ENCODE data around the gene DHX36.
A peak's percentile ranks its signal among the peaks of the same experiment; 100 is the strongest.

The DHX36 gene

GRCh38 chr3:154324919-154325318 is 632 bp upstream of the DHX36 start:
- peak overlapping the region; percentile 97; the same call in 1 of the 2 replicates for H3K9ac ChIP-seq (ENCODE audit: low read depth, low read length)
- peaks cover 19% of the 10 kb centered on the region; the same call in 1 of the 2 replicates for H3K4me1 ChIP-seq (ENCODE audit: insufficient read depth, low read length)
- no peaks in the 10 kb centered on the region for H3K27me3 ChIP-seq (ENCODE audit: insufficient read depth, low read length)
- H3K9me3 ChIP-seq (ENCODE audit: insufficient read depth, low read depth, low read length), result no peaks in the 10 kb centered on the region
- H3K4me3 ChIP-seq (ENCODE audit: low read length), result peak overlapping the region; percentile 93
- H3K36me3 ChIP-seq (ENCODE audit: insufficient read depth, low read depth, low read length), result peaks cover 6% of the 10 kb centered on the region; the same call in 1 of the 2 replicates
- H3K27ac ChIP-seq (ENCODE audit: low read length), result no peak overlapping the region

DNA sequence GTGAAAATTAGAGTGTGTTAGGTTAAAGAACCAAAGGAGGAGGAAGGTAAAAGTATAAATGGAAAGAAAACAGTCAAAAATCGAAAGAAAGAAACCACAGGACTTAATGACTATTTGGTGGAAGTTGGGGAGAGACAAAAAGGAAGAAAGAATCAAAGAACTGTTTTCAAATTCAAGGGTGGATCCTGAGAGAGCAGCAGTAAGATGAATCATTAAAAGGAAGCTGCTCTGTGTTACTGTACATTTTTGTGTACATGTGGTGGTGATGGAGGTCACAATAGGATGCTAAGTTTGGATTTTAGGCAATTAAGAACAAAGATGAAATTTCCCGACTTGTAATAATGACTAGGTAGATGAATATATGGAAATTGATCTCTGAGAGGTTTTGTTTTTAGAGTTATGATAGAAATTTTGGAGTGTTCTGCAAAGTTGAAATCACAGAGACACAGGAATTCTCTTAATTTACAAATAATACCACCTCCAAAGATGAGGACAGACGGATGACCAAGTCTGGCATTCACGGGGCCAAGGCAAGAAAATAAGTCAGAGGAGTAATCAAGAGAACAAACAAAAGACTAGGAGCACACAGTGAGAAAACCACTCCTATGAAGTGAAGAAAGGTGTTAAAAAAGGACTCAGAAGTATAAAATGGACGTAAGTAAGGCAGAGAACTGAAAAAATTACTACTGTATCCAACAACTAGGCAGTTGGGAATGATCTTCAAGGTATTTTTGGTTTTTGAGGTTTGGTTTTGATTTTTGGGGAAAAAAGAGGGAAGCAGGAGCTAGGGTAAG is 7.1 kb downstream of the DHX36 start:
- Histone ChIP-seq H3K27me3 (ENCODE audit: insufficient read depth, low read length) (no peaks in the 10 kb centered on the region), H3K36me3 (ENCODE audit: insufficient read depth, low read depth, low read length) (peaks cover 43% of the 10 kb centered on the region), H3K9me3 (ENCODE audit: insufficient read depth, low read depth, low read length) (no peaks in the 10 kb centered on the region), H3K4me1 (ENCODE audit: insufficient read depth, low read length) (peaks cover 30% of the 10 kb centered on the region; the same call in 1 of the 2 replicates), H3K27ac (ENCODE audit: low read length) (no peak overlapping the region), H3K9ac (ENCODE audit: low read depth, low read length) (no peak overlapping the region), H3K4me3 (ENCODE audit: low read length) (no peak overlapping the region)

- H3K9me3 ChIP-seq (ENCODE audit: insufficient read depth, low read depth, low read length), result no peaks in the 10 kb centered on the region
- peaks cover 11% of the 10 kb centered on the region; the same call in 1 of the 2 replicates for H3K4me1 ChIP-seq (ENCODE audit: insufficient read depth, low read length)
- no peak overlapping the region for H3K4me3 ChIP-seq (ENCODE audit: low read length)
- no peak overlapping the region for H3K27ac ChIP-seq (ENCODE audit: low read length)
- H3K9ac ChIP-seq (ENCODE audit: low read depth, low read length), result no peak overlapping the region
- H3K27me3 ChIP-seq (ENCODE audit: insufficient read depth, low read length), result no peaks in the 10 kb centered on the region
- H3K36me3 ChIP-seq (ENCODE audit: insufficient read depth, low read depth, low read length), result peaks cover 69% of the 10 kb centered on the region
Measured at GRCh38 chr3:154314152-154314551, 10.1 kb downstream of the DHX36 start.

DNA sequence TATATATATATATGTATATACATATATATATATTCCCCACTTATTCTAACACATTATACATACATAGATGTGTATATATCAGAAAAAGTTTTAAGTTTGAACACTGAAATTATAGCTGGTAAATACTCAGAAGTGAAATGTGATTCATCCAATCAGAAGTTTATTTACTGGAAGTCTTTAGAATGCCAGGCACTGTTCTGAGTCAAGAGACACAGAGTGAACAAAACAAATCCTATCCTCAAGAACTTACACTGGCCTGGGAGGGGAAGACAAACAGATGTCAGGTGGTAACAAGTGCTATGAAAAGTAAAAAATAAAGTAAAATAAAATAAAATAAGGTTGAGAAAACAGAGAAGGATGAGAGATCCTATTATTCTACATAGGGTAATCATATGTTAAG is 13.4 kb downstream of the DHX36 start:
- no peak overlapping the region for H3K4me3 ChIP-seq (ENCODE audit: low read length)
- H3K27ac ChIP-seq (ENCODE audit: low read length), result no peak overlapping the region
- H3K4me1 ChIP-seq (ENCODE audit: insufficient read depth, low read length), result no peaks in the 10 kb centered on the region
- H3K9me3 ChIP-seq (ENCODE audit: insufficient read depth, low read depth, low read length), result no peaks in the 10 kb centered on the region
- H3K27me3 ChIP-seq (ENCODE audit: insufficient read depth, low read length), result no peaks in the 10 kb centered on the region
- peaks cover 94% of the 10 kb centered on the region for H3K36me3 ChIP-seq (ENCODE audit: insufficient read depth, low read depth, low read length)
- H3K9ac ChIP-seq (ENCODE audit: low read depth, low read length), result no peak overlapping the region

DNA sequence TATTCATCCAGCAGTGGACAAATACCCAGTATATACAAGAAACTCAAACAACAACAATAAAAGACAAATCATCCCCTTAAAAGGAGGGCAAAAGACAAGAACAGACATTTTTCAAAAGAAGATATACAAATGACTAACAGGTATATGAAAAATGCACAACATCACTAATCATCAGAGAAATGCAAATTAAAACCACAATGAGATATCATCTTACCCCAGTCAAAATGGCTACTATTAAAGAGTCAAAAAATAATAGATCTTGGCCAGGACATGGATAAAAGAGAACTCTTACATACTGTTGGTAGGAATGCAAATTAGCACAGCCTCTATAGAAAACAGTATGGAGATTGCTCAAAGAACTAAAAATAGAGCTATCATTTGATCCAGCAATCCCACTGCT is 16.9 kb downstream of the DHX36 start:
- peaks cover 97% of the 10 kb centered on the region for H3K36me3 ChIP-seq (ENCODE audit: insufficient read depth, low read depth, low read length)
- H3K9me3 ChIP-seq (ENCODE audit: insufficient read depth, low read depth, low read length), result no peaks in the 10 kb centered on the region
- no peaks in the 10 kb centered on the region for H3K27me3 ChIP-seq (ENCODE audit: insufficient read depth, low read length)

DNA sequence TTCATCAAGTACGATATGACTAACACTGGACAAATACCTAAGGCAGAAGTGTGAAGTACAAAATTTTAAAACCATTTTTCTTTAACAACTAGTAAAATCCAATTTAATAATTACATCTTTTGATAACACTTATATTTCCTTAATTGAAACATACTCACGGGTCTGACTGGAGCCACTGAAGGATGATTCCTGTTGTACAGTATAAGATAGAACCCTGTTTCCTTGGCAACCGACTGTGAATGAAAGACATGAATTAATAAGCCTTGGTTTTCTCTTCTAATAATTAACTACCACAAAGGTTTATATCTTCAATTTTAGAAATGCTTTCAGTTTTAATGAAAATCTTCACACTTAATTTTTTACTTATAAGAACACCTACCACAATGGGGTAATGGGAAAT is 19.4 kb downstream of the DHX36 start:
- peaks cover 100% of the 10 kb centered on the region for H3K36me3 ChIP-seq (ENCODE audit: insufficient read depth, low read depth, low read length)
- H3K9ac ChIP-seq (ENCODE audit: low read depth, low read length), result no peak overlapping the region
- no peak overlapping the region for H3K4me3 ChIP-seq (ENCODE audit: low read length)
- H3K4me1 ChIP-seq (ENCODE audit: insufficient read depth, low read length), result no peaks in the 10 kb centered on the region
- no peak overlapping the region for H3K27ac ChIP-seq (ENCODE audit: low read length)
- H3K9me3 ChIP-seq (ENCODE audit: insufficient read depth, low read depth, low read length), result no peaks in the 10 kb centered on the region
- no peaks in the 10 kb centered on the region for H3K27me3 ChIP-seq (ENCODE audit: insufficient read depth, low read length)

More for the DNA sequence above, 16.9 kb downstream of the DHX36 start:
- no peaks in the 10 kb centered on the region for H3K4me1 ChIP-seq (ENCODE audit: insufficient read depth, low read length)
- H3K4me3 ChIP-seq (ENCODE audit: low read length), result no peak overlapping the region
- H3K9ac ChIP-seq (ENCODE audit: low read depth, low read length), result no peak overlapping the region
- H3K27ac ChIP-seq (ENCODE audit: low read length), result no peak overlapping the region

DNA sequence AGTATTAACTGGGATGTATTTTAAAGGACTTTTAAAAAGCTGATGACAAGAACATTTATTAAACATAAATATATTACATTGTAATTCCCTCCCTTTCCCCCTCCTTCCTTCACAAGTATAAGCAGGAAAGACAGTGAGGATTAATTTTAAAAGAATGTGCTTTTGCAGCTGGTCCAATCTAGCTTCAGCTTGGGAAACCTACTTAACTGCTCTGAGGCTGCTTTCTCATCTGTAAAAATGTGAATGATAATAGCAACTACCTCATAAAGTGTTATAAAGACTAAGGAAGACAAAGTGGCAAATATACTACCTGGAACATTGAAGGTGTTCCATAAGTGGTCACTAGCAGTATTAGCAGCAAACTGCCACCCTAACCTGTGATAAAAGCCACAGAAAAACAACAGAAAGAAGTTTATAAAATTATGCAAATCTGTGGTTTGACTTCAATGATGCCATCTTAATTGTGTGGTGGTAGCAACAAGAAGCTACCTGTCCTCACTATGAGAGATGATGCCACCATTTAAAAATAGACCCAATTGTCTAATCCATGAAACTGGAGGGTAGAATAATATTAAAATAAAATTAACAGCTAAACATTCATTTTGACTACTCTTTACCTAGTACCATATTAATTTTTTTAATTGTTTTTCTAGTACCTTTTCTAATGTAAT is 20.0 kb downstream of the DHX36 start:
- Histone ChIP-seq H3K9me3 (ENCODE audit: insufficient read depth, low read depth, low read length) (no peaks in the 10 kb centered on the region), H3K27ac (ENCODE audit: low read length) (no peak overlapping the region), H3K27me3 (ENCODE audit: insufficient read depth, low read length) (no peaks in the 10 kb centered on the region), H3K4me3 (ENCODE audit: low read length) (no peak overlapping the region), H3K36me3 (ENCODE audit: insufficient read depth, low read depth, low read length) (peaks cover 100% of the 10 kb centered on the region), H3K9ac (ENCODE audit: low read depth, low read length) (no peak overlapping the region), H3K4me1 (ENCODE audit: insufficient read depth, low read length) (no peaks in the 10 kb centered on the region)

GRCh38 chr3:154301561-154301960 is 22.7 kb downstream of the DHX36 start:
- H3K9me3 ChIP-seq (ENCODE audit: insufficient read depth, low read depth, low read length), result no peaks in the 10 kb centered on the region
- no peaks in the 10 kb centered on the region for H3K4me1 ChIP-seq (ENCODE audit: insufficient read depth, low read length)
- H3K36me3 ChIP-seq (ENCODE audit: insufficient read depth, low read depth, low read length), result peaks cover 97% of the 10 kb centered on the region
- H3K27me3 ChIP-seq (ENCODE audit: insufficient read depth, low read length), result no peaks in the 10 kb centered on the region
- no peak overlapping the region for H3K9ac ChIP-seq (ENCODE audit: low read depth, low read length)
- no peak overlapping the region for H3K27ac ChIP-seq (ENCODE audit: low read length)
- no peak overlapping the region for H3K4me3 ChIP-seq (ENCODE audit: low read length)

GRCh38 chr3:154294016-154294415 is 30.3 kb downstream of the DHX36 start:
- H3K9me3 ChIP-seq (ENCODE audit: insufficient read depth, low read depth, low read length), result no peaks in the 10 kb centered on the region
- H3K27me3 ChIP-seq (ENCODE audit: insufficient read depth, low read length), result no peaks in the 10 kb centered on the region
- H3K36me3 ChIP-seq (ENCODE audit: insufficient read depth, low read depth, low read length), result peaks cover 94% of the 10 kb centered on the region
- no peaks in the 10 kb centered on the region for H3K4me1 ChIP-seq (ENCODE audit: insufficient read depth, low read length)
- no peak overlapping the region for H3K4me3 ChIP-seq (ENCODE audit: low read length)
- no peak overlapping the region for H3K27ac ChIP-seq (ENCODE audit: low read length)
- H3K9ac ChIP-seq (ENCODE audit: low read depth, low read length), result no peak overlapping the region

DNA sequence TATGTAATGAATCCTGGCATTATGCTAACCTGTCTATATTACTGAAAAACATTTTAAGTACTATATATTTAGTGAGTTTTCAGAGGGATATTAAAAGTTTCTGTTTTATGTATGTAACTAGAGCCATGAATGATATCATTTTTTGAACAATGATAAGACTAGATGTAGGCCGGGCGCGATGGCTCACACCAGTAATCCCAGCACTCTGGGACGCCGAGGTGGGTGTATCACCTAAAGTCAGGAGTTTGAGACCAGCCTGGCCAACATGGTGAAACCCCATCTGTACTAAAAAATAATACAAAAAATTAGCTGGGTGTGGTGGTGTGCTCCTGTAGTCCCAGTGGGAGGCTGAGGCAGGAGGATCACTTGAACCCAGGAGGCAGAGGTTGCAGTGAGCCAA is 34.1 kb downstream of the DHX36 start:
- no peak overlapping the region for H3K9ac ChIP-seq (ENCODE audit: low read depth, low read length)
- no peaks in the 10 kb centered on the region for H3K27me3 ChIP-seq (ENCODE audit: insufficient read depth, low read length)
- no peak overlapping the region for H3K4me3 ChIP-seq (ENCODE audit: low read length)
- no peaks in the 10 kb centered on the region for H3K9me3 ChIP-seq (ENCODE audit: insufficient read depth, low read depth, low read length)
- H3K4me1 ChIP-seq (ENCODE audit: insufficient read depth, low read length), result no peaks in the 10 kb centered on the region
- no peak overlapping the region for H3K27ac ChIP-seq (ENCODE audit: low read length)
- peaks cover 95% of the 10 kb centered on the region for H3K36me3 ChIP-seq (ENCODE audit: insufficient read depth, low read depth, low read length)

- Histone ChIP-seq H3K4me1 (ENCODE audit: insufficient read depth, low read length) (no peaks in the 10 kb centered on the region), H3K9ac (ENCODE audit: low read depth, low read length) (no peak overlapping the region), H3K36me3 (ENCODE audit: insufficient read depth, low read depth, low read length) (peaks cover 97% of the 10 kb centered on the region), H3K27ac (ENCODE audit: low read length) (no peak overlapping the region), H3K9me3 (ENCODE audit: insufficient read depth, low read depth, low read length) (no peaks in the 10 kb centered on the region), H3K27me3 (ENCODE audit: insufficient read depth, low read length) (no peaks in the 10 kb centered on the region), H3K4me3 (ENCODE audit: low read length) (no peak overlapping the region)
Measured at GRCh38 chr3:154285221-154285620, 39.1 kb downstream of the DHX36 start.

GRCh38 chr3:154280161-154280560 is 44.1 kb downstream of the DHX36 start:
- H3K9ac ChIP-seq (ENCODE audit: low read depth, low read length), result no peak overlapping the region
- no peaks in the 10 kb centered on the region for H3K4me1 ChIP-seq (ENCODE audit: insufficient read depth, low read length)
- H3K27ac ChIP-seq (ENCODE audit: low read length), result no peak overlapping the region
- peaks cover 100% of the 10 kb centered on the region for H3K36me3 ChIP-seq (ENCODE audit: insufficient read depth, low read depth, low read length)
- no peaks in the 10 kb centered on the region for H3K27me3 ChIP-seq (ENCODE audit: insufficient read depth, low read length)
- H3K4me3 ChIP-seq (ENCODE audit: low read length), result no peak overlapping the region
- no peaks in the 10 kb centered on the region for H3K9me3 ChIP-seq (ENCODE audit: insufficient read depth, low read depth, low read length)
